ENCODE data around the gene MIF. TPM values are rescaled to one million over a fixed set of nuclear protein-coding genes. Genes with fewer than 3 reads are reported as not detected.
"Not testable (repeated sequence)": the region's sequence is repeated elsewhere in the genome, so short reads cannot be mapped to it uniquely, and the experiment has no call there.

MIF gene
- total and polyA plus RNA-seq, 4 experiments from 2014 or later: 208 to 1,346 (median 686) TPM

DNA sequence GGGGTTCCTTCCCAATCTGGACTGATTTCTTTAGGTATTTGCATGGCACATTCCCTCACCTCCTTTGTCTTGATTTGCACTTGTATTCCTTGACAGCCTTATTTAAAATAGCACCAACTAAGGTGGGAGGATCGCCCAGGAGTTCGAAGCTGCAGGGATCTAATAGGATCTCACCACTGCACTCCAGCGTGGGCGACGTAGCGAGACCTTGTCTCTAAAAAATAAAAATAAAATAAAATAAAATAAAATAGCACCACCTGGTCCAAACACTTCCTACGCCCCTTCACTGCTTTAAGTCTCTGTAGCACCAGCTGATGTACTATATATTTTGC is 35.7 kb upstream of the MIF start:
- peak overlapping the region; percentile 76 for H3K27ac ChIP-seq (ENCODE audit: low read depth, low read length)
- no peaks in the 10 kb centered on the region for H3K27me3 ChIP-seq (ENCODE audit: insufficient read depth, low read length)
- H3K4me3 ChIP-seq (ENCODE audit: low read length in 2 of 2): peak overlapping the region; percentile 86 to 98
- Mint-ChIP-seq H3K27ac (peak overlapping the region; percentile 84 to 94 (median 89)), H3K4me1 (peaks cover 14 to 24% (median 19%) of the 10 kb centered on the region in 4 donors), H3K9me3 (no peaks in the 10 kb centered on the region), H3K27me3 (no peaks in the 10 kb centered on the region), H3K36me3 (peaks cover 6 to 8% of the 10 kb centered on the region in 2 donors), H3K4me3 (peak overlapping the region; percentile 92 to 98 (median 95))
- peaks cover 19% of the 10 kb centered on the region for H3K4me1 ChIP-seq (ENCODE audit: insufficient read depth, low read length)
- intact Hi-C loops (cut with micrococcal nuclease): loop anchor here (5.0 to 10.0 kb wide), 2 partner anchors 34 to 96 kb away; partner anchors contain the start of gene MIF
- H3K9me3 ChIP-seq (ENCODE audit: control insufficient read depth in 1 of 2, low read length in 2 of 2): no peaks in the 10 kb centered on the region
- POLR2A ChIA-PET (ENCODE audit: partially characterized antibody): interaction anchor here (0.5 to 3.4 kb wide), 10 partner anchors 9 to 162 kb away, joined by 3 to 73 read pairs (median 8); partner anchors contain the start of genes CABIN1, DERL3, MIF and ZNF70
- DNase-seq: no peak
- CTCF ChIA-PET (ENCODE audit: partially characterized antibody): interaction anchor here (0.9 to 3.5 kb wide), 5 partner anchors 9 to 108 kb away, joined by 3 to 32 read pairs (median 12); partner anchors contain the start of genes MIF and ZNF70
- no peaks in the 10 kb centered on the region for H3K36me3 ChIP-seq (ENCODE audit: insufficient read depth, low read length)

- CTCF ChIA-PET (ENCODE audit: partially characterized antibody): interaction anchor here (1.1 to 3.5 kb wide), 4 partner anchors 10 to 88 kb away, joined by 3 to 32 read pairs (median 18); partner anchors contain the start of gene MIF
- peak overlapping the region in 7 of 8 donors; percentile 92 to 98 (median 95) for H3K4me3 Mint-ChIP-seq
- H3K36me3 ChIP-seq (ENCODE audit: insufficient read depth, low read length): no peaks in the 10 kb centered on the region
- H3K4me1 Mint-ChIP-seq: peaks cover 14 to 24% (median 19%) of the 10 kb centered on the region in 4 donors
- no peaks in the 10 kb centered on the region for H3K9me3 Mint-ChIP-seq
- H3K27ac ChIP-seq (ENCODE audit: low read depth, low read length): no peak overlapping the region
- intact Hi-C loops (cut with micrococcal nuclease): loop anchor here (5.0 to 10.0 kb wide), 2 partner anchors 33 to 96 kb away; partner anchors contain the start of gene MIF
- H3K9me3 ChIP-seq (ENCODE audit: control insufficient read depth in 1 of 2, low read length in 2 of 2): no peaks in the 10 kb centered on the region
- H3K4me1 ChIP-seq (ENCODE audit: insufficient read depth, low read length): peaks cover 19% of the 10 kb centered on the region
- H3K27ac Mint-ChIP-seq: peak overlapping the region in 4 of 7 donors; percentile 8 to 87 (median 72)
- H3K27me3 ChIP-seq (ENCODE audit: insufficient read depth, low read length): no peaks in the 10 kb centered on the region
- POLR2A ChIA-PET (ENCODE audit: partially characterized antibody): interaction anchor here (1.0 to 3.4 kb wide), 4 partner anchors 9 to 163 kb away, joined by 4 to 73 read pairs (median 18); partner anchors contain the start of gene MIF
- no peak overlapping the region for H3K4me3 ChIP-seq (ENCODE audit: low read length in 2 of 2)
- DNase-seq: no peak
- H3K27me3 Mint-ChIP-seq: no peaks in the 10 kb centered on the region
- H3K36me3 Mint-ChIP-seq: peaks cover 6 to 8% of the 10 kb centered on the region in 2 donors
Measured at GRCh38 chr22:23859201-23859600, 35.0 kb upstream of the MIF start.

DNA sequence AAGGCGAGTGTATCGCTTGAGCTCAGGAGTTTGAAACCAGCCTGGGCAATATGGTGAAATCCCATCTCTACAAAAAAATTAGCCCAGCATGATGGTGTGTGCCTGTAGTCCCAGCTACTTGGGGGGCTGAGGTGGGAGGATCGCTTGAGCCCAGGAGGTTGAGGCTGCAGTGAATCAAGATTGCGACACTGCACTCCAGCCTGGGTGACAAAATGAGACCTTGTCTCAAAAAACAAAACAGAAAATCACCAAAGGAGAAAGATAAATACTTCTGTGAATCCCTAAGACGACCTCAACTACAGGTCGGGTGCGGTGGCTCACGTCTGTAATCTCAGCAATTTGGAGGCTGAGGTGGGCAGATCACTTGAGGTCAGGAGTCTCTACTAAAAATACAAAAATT is 34.0 kb upstream of the MIF start:
- peaks cover 14 to 24% (median 19%) of the 10 kb centered on the region in 4 donors for H3K4me1 Mint-ChIP-seq
- H3K4me3 Mint-ChIP-seq; CTCF ChIA-PET (ENCODE audit: partially characterized antibody); H3K36me3 ChIP-seq (ENCODE audit: insufficient read depth, low read length); H3K4me3 ChIP-seq (ENCODE audit: low read length in 2 of 2); intact Hi-C loops (cut with micrococcal nuclease); H3K27me3 Mint-ChIP-seq; DNase-seq; H3K27ac Mint-ChIP-seq; H3K9me3 ChIP-seq (ENCODE audit: control insufficient read depth in 1 of 2, low read length in 2 of 2); H3K36me3 Mint-ChIP-seq; H3K9me3 Mint-ChIP-seq; H3K27ac ChIP-seq (ENCODE audit: low read depth, low read length); H3K27me3 ChIP-seq (ENCODE audit: insufficient read depth, low read length); POLR2A ChIA-PET (ENCODE audit: partially characterized antibody): not testable (repeated sequence)
- peaks cover 19% of the 10 kb centered on the region for H3K4me1 ChIP-seq (ENCODE audit: insufficient read depth, low read length)

- H3K4me3 Mint-ChIP-seq: no peak overlapping the region
- intact Hi-C loops (cut with micrococcal nuclease): no loop called here
- peak in 2 of 5 donors; percentile 26 to 34 for DNase-seq
- Histone ChIP-seq H3K9me3 (ENCODE audit: control insufficient read depth in 1 of 2, low read length in 2 of 2) (no peaks in the 10 kb centered on the region), H3K27me3 (ENCODE audit: insufficient read depth, low read length) (no peaks in the 10 kb centered on the region), H3K27ac (ENCODE audit: low read depth, low read length) (no peak overlapping the region), H3K4me3 (ENCODE audit: low read length in 2 of 2) (no peak overlapping the region), H3K4me1 (ENCODE audit: insufficient read depth, low read length) (peaks cover 12% of the 10 kb centered on the region), H3K36me3 (ENCODE audit: insufficient read depth, low read length) (no peaks in the 10 kb centered on the region)
- POLR2A ChIA-PET (ENCODE audit: partially characterized antibody): no interaction called here
- peaks cover 11 to 20% (median 16%) of the 10 kb centered on the region in 4 donors for H3K4me1 Mint-ChIP-seq
- peak overlapping the region in 1 of 7 donors; percentile 42 for H3K27ac Mint-ChIP-seq
- H3K27me3 Mint-ChIP-seq: no peaks in the 10 kb centered on the region
- H3K9me3 Mint-ChIP-seq: no peaks in the 10 kb centered on the region
- CTCF ChIA-PET (ENCODE audit: partially characterized antibody): interaction anchor here (1.7 kb wide), 2 partner anchors 11 to 32 kb away, joined by 3 to 8 read pairs; partner anchors contain the start of gene MIF
- peaks cover 9 to 16% of the 10 kb centered on the region in 2 donors for H3K36me3 Mint-ChIP-seq
Measured at GRCh38 chr22:23862103-23862502, 32.1 kb upstream of the MIF start.

DNA sequence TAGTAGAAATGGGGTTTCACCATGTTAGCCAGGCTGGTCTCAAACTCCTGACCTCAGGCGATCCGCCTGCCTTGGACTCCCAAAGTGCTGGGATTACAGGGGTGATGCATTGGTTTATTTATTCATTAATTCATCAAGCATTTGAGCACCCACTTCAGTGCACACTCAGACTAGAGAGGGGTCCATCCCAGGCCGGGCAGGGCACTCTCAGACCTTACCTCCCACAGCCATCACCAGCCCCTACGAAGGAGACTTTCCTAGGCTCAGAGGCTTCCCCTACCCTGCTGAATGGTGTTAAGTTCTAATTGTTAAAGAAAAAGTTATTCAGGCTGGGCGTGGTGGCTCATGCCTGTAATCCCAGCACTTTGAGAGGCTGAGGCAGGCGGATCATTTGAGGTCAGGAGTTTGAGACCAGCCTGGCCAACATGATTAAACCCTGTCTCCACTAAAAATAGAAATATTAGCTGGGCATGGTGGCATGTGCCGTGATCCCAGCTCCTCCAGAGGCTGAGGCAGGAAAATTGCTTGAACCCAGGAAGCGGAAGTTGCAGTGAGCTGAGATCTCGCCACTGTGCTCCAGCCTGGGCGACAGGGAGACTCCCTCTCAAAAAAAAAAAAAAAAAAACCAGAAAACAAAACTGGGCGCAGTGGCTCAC is 29.6 kb upstream of the MIF start:
- H3K27me3 Mint-ChIP-seq; H3K27ac Mint-ChIP-seq; H3K4me1 Mint-ChIP-seq; H3K36me3 ChIP-seq (ENCODE audit: insufficient read depth, low read length); H3K27ac ChIP-seq (ENCODE audit: low read depth, low read length); H3K4me3 Mint-ChIP-seq; H3K27me3 ChIP-seq (ENCODE audit: insufficient read depth, low read length); H3K4me3 ChIP-seq (ENCODE audit: low read length in 2 of 2); DNase-seq; H3K9me3 ChIP-seq (ENCODE audit: control insufficient read depth in 1 of 2, low read length in 2 of 2); H3K9me3 Mint-ChIP-seq; H3K4me1 ChIP-seq (ENCODE audit: insufficient read depth, low read length); intact Hi-C loops (cut with micrococcal nuclease): not testable (repeated sequence)
- POLR2A ChIA-PET (ENCODE audit: partially characterized antibody): interaction anchor here (0.6 kb wide), 1 partner anchor 94 kb away, joined by 3 read pairs; no protein-coding TSS in a partner anchor
- peaks cover 22 to 32% of the 10 kb centered on the region in 2 donors for H3K36me3 Mint-ChIP-seq
- CTCF ChIA-PET (ENCODE audit: partially characterized antibody): interaction anchor here (0.7 to 1.6 kb wide), 3 partner anchors 13 to 92 kb away, joined by 3 read pairs; no protein-coding TSS in a partner anchor

DNA sequence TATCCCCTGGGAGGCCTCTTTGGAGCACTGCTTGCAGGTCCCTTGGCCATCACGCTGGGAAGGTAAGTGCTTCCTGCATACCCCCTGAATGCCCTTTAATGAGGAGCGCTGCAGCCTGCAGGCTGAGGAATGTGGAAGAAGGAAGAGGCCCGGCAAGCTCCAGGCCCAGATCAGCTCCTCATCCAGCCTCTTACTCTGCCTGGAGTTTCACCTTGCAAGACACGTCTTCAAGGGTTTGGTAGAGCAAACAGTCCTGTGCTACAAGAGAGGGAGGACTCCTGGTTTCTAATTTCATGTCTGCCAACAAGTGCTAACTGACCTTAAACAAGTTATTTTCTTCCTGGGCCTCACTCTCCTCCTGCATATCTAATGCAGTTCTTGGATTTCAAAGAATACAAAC is 25.6 kb upstream of the MIF start:
- H3K27ac Mint-ChIP-seq: no peak overlapping the region
- Histone ChIP-seq H3K27me3 (ENCODE audit: insufficient read depth, low read length) (no peaks in the 10 kb centered on the region), H3K4me1 (ENCODE audit: insufficient read depth, low read length) (no peaks in the 10 kb centered on the region), H3K9me3 (ENCODE audit: control insufficient read depth in 1 of 2, low read length in 2 of 2) (no peaks in the 10 kb centered on the region), H3K27ac (ENCODE audit: low read depth, low read length) (no peak overlapping the region), H3K4me3 (ENCODE audit: low read length in 2 of 2) (no peak overlapping the region), H3K36me3 (ENCODE audit: insufficient read depth, low read length) (no peaks in the 10 kb centered on the region)
- H3K4me1 Mint-ChIP-seq: no peaks in the 10 kb centered on the region
- peaks cover 29 to 31% of the 10 kb centered on the region in 2 donors for H3K36me3 Mint-ChIP-seq
- H3K9me3 Mint-ChIP-seq: no peaks in the 10 kb centered on the region
- H3K4me3 Mint-ChIP-seq: no peak overlapping the region
- POLR2A ChIA-PET (ENCODE audit: partially characterized antibody): no interaction called here
- CTCF ChIA-PET (ENCODE audit: partially characterized antibody): no interaction called here
- no peak for DNase-seq
- intact Hi-C loops (cut with micrococcal nuclease): no loop called here
- H3K27me3 Mint-ChIP-seq: no peaks in the 10 kb centered on the region

GRCh38 chr22:23874871-23875270 is 19.3 kb upstream of the MIF start:
- H3K36me3 ChIP-seq (ENCODE audit: insufficient read depth, low read length): peaks cover 3% of the 10 kb centered on the region
- no peak overlapping the region for H3K27ac Mint-ChIP-seq
- no peaks in the 10 kb centered on the region for H3K9me3 ChIP-seq (ENCODE audit: control insufficient read depth in 1 of 2, low read length in 2 of 2)
- CTCF ChIA-PET (ENCODE audit: partially characterized antibody): no interaction called here
- no peaks in the 10 kb centered on the region for H3K9me3 Mint-ChIP-seq
- H3K4me1 Mint-ChIP-seq: no peaks in the 10 kb centered on the region
- no peaks in the 10 kb centered on the region for H3K4me1 ChIP-seq (ENCODE audit: insufficient read depth, low read length)
- POLR2A ChIA-PET (ENCODE audit: partially characterized antibody): no interaction called here
- no peak for DNase-seq
- intact Hi-C loops (cut with micrococcal nuclease): no loop called here
- H3K27me3 ChIP-seq (ENCODE audit: insufficient read depth, low read length): no peaks in the 10 kb centered on the region
- H3K27me3 Mint-ChIP-seq: no peaks in the 10 kb centered on the region
- H3K27ac ChIP-seq (ENCODE audit: low read depth, low read length): no peak overlapping the region
- no peak overlapping the region for H3K4me3 ChIP-seq (ENCODE audit: low read length in 2 of 2)
- no peak overlapping the region for H3K4me3 Mint-ChIP-seq
- peaks cover 27 to 28% of the 10 kb centered on the region in 2 donors for H3K36me3 Mint-ChIP-seq

All from CD4-positive, alpha-beta memory T cell (primary cell).